ENCODE data around the gene YBX2.

Gene YBX2

GRCh38 chr17:7242717-7243452 lies 51.6 kb downstream of the YBX2 start (continued):
- no peak for TF ChIP-seq ZNF26 (tag by site-specific recombination; IDR thresholded peaks at IDR 0.05)
- TF ChIP-seq OSR2 (tag by site-specific recombination; IDR thresholded peaks at IDR 0.05): peak; percentile 67
- no peak; the same call in none of the 2 replicates for TF ChIP-seq ZNF19 (tag by site-specific recombination; IDR thresholded peaks at IDR 0.05; ENCODE audit: low read depth)
- no peak for TF ChIP-seq ZNF292 (tag by site-specific recombination; IDR thresholded peaks at IDR 0.05; ENCODE audit: borderline replicate concordance, low read depth)
- TF ChIP-seq ZNF645 (tag by site-specific recombination; IDR thresholded peaks at IDR 0.05): peak; percentile 91
- TF ChIP-seq, protein P1, sequence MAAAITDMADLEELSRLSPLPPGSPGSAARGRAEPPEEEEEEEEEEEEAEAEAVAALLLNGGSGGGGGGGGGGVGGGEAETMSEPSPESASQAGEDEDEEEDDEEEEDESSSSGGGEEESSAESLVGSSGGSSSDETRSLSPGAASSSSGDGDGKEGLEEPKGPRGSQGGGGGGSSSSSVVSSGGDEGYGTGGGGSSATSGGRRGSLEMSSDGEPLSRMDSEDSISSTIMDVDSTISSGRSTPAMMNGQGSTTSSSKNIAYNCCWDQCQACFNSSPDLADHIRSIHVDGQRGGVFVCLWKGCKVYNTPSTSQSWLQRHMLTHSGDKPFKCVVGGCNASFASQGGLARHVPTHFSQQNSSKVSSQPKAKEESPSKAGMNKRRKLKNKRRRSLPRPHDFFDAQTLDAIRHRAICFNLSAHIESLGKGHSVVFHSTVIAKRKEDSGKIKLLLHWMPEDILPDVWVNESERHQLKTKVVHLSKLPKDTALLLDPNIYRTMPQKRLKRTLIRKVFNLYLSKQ (tag by site-specific recombination; IDR thresholded peaks at IDR 0.05; ENCODE audit: borderline replicate concordance): no peak
- no peak for TF ChIP-seq ZBTB49 (tag by site-specific recombination; IDR thresholded peaks at IDR 0.05; ENCODE audit: low read depth)
- no peak for TF ChIP-seq ZNF701 (tag by site-specific recombination; IDR thresholded peaks at IDR 0.05)
- TF ChIP-seq ZNF354C (tag by site-specific recombination; IDR thresholded peaks at IDR 0.05; ENCODE audit: borderline replicate concordance, low read depth): no peak
- TF ChIP-seq ZBTB20 (tag by site-specific recombination; IDR thresholded peaks at IDR 0.05): peak; percentile 54
- TF ChIP-seq, protein P2, sequence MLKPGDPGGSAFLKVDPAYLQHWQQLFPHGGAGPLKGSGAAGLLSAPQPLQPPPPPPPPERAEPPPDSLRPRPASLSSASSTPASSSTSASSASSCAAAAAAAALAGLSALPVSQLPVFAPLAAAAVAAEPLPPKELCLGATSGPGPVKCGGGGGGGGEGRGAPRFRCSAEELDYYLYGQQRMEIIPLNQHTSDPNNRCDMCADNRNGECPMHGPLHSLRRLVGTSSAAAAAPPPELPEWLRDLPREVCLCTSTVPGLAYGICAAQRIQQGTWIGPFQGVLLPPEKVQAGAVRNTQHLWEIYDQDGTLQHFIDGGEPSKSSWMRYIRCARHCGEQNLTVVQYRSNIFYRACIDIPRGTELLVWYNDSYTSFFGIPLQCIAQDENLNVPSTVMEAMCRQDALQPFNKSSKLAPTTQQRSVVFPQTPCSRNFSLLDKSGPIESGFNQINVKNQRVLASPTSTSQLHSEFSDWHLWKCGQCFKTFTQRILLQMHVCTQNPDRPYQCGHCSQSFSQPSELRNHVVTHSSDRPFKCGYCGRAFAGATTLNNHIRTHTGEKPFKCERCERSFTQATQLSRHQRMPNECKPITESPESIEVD (tag by site-specific recombination; IDR thresholded peaks at IDR 0.05): no peak
- TF ChIP-seq ZNF660 (tag by site-specific recombination; IDR thresholded peaks at IDR 0.05): peak; percentile 88
- no peak; the same call in 1 of the 2 replicates for TF ChIP-seq ZBTB44 (tag by site-specific recombination; IDR thresholded peaks at IDR 0.05)
- TF ChIP-seq ZNF707 (tag by site-specific recombination; IDR thresholded peaks at IDR 0.05): no peak
- TF ChIP-seq ZNF394 (tag by site-specific recombination; IDR thresholded peaks at IDR 0.05; ENCODE audit: borderline replicate concordance): peak; percentile 80
- TF ChIP-seq ZFP37 (tag by site-specific recombination; IDR thresholded peaks at IDR 0.05): peak; percentile 85; the same call in 1 of the 2 replicates
- TF ChIP-seq, protein P3, sequence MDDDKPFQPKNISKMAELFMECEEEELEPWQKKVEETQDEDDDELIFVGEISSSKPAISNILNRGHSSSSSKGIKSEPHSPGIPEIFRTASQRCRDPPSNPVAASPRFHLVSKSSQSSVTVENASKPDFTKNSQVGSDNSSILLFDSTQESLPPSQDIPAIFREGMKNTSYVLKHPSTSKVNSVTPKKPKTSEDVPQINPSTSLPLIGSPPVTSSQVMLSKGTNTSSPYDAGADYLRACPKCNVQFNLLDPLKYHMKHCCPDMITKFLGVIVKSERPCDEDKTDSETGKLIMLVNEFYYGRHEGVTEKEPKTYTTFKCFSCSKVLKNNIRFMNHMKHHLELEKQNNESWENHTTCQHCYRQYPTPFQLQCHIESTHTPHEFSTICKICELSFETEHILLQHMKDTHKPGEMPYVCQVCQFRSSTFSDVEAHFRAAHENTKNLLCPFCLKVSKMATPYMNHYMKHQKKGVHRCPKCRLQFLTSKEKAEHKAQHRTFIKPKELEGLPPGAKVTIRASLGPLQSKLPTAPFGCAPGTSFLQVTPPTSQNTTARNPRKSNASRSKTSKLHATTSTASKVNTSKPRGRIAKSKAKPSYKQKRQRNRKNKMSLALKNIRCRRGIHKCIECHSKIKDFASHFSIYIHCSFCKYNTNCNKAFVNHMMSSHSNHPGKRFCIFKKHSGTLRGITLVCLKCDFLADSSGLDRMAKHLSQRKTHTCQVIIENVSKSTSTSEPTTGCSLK (tag by site-specific recombination; IDR thresholded peaks at IDR 0.05): no peak
- TF ChIP-seq HOXC10 (CRISPR knock-in tag; IDR thresholded peaks at IDR 0.05): no peak
- no peak for TF ChIP-seq ZNF174 (tag by site-specific recombination; IDR thresholded peaks at IDR 0.05)
- peak; percentile 39; the same call in 1 of the 2 replicates for TF ChIP-seq SCRT2 (tag by site-specific recombination; IDR thresholded peaks at IDR 0.05)
- TF ChIP-seq TRIM28 (IDR thresholded peaks at IDR 0.05; ENCODE audit: borderline replicate concordance, low read length): no peak
- no peak for TF ChIP-seq ZNF223 (tag by site-specific recombination; IDR thresholded peaks at IDR 0.05)
- TF ChIP-seq RBAK (tag by site-specific recombination; IDR thresholded peaks at IDR 0.05): no peak
- TF ChIP-seq, protein P4, sequence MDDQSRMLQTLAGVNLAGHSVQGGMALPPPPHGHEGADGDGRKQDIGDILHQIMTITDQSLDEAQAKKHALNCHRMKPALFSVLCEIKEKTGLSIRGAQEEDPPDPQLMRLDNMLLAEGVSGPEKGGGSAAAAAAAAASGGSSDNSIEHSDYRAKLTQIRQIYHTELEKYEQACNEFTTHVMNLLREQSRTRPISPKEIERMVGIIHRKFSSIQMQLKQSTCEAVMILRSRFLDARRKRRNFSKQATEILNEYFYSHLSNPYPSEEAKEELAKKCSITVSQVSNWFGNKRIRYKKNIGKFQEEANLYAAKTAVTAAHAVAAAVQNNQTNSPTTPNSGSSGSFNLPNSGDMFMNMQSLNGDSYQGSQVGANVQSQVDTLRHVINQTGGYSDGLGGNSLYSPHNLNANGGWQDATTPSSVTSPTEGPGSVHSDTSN (CRISPR knock-in tag; IDR thresholded peaks at IDR 0.05): no peak
- TF ChIP-seq HOXD13 (CRISPR knock-in tag; IDR thresholded peaks at IDR 0.05; ENCODE audit: borderline replicate concordance): no peak
- TF ChIP-seq YY1 (tag by site-specific recombination; IDR thresholded peaks at IDR 0.05): peak; percentile 76; the same call in 1 of the 2 replicates

Data from HEK293 (cell line).